AG10803 (cell line): ENCODE measurements around the gene PBRM1.

Experiments
- DNase-seq: peaks from one replicate; pipeline ENCODE4 v3.0.0; 2010; ENCODE audit warnings: low read depth
- H3K4me3 ChIP-seq: 2 replicates; pipeline ENCODE4 v1.5.1; 2011; ENCODE audit warnings: mild to moderate bottlenecking, low read length, control low read depth
- TF ChIP-seq, protein P1 (sequence below): conservative IDR thresholded peaks from 2 replicates; pipeline ENCODE4 v1.5.1; 2011; ENCODE audit warnings: mild to moderate bottlenecking, low read length, control low read depth, inconsistent platforms

Gene PBRM1

DNA sequence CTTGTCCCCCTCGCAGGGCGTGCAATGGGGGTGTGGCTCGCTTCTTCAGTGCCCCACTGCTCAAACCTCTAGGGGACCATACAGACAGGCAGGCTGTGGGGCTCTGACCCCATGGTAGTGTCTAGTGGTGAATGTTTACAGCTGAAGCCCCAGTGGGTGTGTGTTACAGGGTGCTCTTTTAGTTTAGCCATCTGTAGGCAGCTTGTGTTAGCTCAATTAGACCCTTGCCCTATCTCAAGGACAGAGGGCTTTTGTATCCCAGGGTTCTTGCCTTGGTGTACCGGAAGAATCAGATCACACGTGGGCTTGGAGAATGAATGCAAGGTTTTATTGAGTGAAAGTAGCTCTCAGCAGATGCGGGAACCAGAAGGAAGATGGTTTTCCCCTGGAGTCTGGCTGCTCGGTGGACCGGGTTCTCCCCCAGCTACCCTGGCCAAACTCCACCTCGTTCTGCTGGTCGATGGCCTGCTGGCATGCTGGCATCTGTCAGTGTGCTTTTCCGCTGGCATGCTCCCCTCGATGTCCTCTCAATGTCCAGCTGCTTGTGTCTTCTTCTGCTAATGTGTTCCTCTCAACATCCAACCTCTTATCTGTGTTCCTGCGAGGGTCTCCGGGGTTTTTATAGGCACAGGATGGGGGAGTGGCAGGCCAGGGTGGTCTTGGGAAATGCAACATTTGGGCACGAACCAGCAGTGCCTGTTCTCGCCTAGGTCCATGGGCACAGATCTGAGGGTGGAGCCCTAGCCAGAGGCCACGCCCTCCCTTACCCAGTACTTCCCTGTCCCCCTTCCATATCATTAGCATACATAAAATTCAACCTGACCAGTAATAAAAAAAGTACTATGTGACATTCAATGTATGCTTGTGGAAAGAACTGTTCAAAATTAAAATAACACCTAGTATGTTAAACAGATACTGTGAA, 26.8 kb upstream of the PBRM1 start:
- no peak overlapping the region for H3K4me3 ChIP-seq
- TF ChIP-seq, protein P1, sequence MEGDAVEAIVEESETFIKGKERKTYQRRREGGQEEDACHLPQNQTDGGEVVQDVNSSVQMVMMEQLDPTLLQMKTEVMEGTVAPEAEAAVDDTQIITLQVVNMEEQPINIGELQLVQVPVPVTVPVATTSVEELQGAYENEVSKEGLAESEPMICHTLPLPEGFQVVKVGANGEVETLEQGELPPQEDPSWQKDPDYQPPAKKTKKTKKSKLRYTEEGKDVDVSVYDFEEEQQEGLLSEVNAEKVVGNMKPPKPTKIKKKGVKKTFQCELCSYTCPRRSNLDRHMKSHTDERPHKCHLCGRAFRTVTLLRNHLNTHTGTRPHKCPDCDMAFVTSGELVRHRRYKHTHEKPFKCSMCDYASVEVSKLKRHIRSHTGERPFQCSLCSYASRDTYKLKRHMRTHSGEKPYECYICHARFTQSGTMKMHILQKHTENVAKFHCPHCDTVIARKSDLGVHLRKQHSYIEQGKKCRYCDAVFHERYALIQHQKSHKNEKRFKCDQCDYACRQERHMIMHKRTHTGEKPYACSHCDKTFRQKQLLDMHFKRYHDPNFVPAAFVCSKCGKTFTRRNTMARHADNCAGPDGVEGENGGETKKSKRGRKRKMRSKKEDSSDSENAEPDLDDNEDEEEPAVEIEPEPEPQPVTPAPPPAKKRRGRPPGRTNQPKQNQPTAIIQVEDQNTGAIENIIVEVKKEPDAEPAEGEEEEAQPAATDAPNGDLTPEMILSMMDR = no peak
- DNase-seq = no peak

DNA sequence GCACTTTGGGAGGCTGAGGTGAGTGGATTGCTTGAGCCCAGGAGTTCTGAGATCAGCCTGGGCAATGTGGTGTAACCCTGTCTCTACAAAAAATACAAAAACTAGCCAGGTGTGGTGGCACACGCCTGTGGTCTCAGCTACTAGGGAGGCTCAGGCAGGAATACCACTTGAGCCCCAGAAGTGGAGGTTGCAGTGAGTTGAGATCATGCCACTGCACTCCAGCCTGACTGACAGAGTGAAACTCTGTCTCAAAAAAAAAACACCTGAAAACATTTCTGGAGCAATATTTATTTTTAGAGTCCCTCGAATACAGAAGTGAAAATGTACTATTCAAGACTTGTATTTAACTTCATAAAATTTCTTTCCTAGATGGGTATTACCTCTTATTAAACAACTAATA, 24.8 kb upstream of the PBRM1 start:
- no peak for DNase-seq

DNA sequence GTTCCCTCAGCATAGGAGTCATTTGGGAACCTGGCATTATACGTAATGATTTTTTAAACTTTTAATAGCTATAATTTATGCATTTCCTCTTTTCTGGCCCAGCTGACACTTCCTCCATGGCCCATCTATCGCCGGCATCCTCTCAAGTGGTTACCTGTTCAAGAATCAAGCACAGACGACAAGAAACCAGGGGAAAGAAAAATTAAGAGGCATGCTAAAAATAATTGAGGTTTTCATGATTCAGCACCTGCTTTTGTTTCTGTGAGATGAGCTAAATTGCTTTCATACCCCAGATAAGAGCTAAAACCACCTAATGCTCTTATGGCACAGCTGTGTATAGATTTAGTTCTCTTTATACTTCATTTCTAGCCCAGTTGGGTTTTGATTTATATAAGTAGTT, 21.9 kb upstream of the PBRM1 start:
- no peak overlapping the region for H3K4me3 ChIP-seq
- DNase-seq = no peak
- TF ChIP-seq, protein P1 = no peak

More for the DNA sequence above, 24.8 kb upstream of the PBRM1 start:
- TF ChIP-seq, protein P1 = no peak
- no peak overlapping the region for H3K4me3 ChIP-seq

DNA sequence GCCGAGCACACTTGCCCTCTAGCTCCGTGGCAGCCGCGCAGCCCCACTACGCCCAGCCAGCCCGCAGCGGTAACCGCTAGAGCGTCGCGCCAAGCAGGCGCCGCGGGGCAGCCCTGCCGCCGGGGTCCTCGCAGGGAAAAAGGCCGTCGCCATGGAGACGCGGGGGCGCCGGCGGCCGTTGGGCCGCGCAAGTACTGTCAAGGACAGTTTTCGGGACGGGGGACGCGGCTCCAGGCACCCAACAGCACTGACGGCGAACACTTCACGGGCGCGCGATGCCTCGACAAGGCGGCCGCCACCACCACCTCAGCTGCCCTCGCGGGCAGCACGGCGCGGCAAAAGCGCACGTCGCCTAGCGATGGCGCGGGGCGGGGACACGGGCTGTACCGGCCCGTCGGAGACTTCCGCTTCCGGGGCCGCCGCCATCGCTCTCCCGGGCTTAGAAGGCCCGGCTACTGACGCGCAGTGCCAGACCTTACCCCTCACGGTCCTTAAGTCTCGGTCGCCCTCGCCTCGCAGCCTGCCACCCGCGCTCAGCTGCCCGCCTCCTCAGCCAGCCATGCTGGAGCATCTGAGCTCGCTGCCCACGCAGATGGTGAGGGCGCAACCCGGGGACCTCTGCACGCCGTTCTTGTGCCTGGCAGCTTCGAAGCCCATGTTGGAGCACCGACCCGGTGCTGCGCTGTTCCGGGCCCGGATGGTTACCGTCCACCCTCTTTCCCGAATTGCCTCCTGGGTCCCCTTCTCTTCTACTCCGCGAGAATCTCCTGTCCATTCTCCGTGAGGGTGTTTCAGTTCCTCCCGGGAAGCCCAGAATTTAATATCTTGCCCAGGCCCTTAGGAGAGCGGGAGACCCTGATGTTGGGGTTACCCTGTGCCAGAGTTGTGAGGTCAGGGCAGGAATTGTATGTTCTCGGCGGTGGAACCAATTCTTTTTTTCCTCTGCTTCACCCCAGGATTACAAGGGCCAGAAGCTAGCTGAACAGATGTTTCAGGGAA, 20.3 kb upstream of the PBRM1 start, which contains the start of the genes GLT8D1 and SPCS1:
Gene GLT8D1, minus strand, starts transcription at position 104 of the 999 bp plus-strand sequence. CDS start 5,331 bp downstream, outside the sequence.
Gene SPCS1, plus strand, starts transcription at position 419 of the 999 bp plus-strand sequence. Its CDS starts 141 bp downstream, at position 560.
- H3K4me3 ChIP-seq = peak within 1 kb of the TSS; percentile 98
- TF ChIP-seq, protein P1 = no peak
- peak; percentile 85 for DNase-seq

DNA sequence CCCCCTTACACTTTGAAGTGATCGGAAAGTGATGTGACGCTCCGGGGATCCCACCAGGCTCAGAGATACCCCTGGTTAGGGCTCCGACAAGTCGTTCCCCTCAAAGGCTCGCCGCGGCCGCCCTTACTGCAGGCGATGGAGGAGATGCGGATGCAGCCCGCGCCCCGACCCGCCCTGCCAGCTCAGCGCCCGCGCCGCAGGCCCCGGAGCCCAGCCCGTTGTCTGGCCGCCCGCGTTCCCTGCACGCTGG, 19.6 kb upstream of the PBRM1 start:
- TF ChIP-seq, protein P1 = no peak
- peak overlapping the region; percentile 98 for H3K4me3 ChIP-seq
- no peak for DNase-seq

DNA sequence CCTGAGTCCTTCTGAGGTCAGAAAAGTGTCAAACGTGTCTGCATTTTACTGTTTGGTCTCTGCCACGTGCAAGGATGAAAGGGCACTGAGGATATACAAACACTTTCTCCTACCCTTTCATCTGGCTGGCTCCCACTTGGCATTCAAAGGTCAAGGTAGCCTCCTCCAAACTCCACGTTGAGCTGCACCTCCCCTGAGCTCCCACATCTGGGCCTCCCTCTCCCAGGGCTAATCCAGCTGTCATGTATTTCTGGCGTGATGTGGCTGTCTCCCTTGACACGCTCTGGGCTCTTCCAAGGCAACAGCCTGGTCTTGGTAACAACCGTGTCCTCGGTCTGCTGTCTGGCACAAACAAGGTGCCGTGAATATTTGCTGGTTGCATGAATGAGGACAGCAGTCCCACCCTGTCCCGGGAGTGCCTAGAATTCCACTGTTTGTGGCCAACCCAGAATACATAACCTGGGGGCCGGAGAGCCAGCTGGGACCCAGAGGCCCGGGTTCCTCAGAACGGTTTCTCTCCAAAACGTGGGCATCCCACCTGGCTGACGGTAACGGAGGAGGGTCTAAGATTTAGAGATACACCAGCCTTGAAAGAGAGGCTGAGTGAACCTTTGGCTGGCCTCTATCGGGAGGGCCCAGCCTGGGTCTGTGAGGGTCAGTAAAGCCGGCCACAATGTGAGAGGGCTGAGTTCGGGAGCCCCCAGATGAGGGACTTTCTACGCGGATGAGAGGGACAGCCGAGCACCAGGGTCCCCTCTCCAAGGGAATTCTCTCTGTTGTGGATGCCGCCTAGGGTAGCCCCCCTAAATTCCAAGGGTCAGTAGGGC, 19.1 kb upstream of the PBRM1 start:
- peak; percentile 68 for DNase-seq
- TF ChIP-seq, protein P1 = no peak
- peak overlapping the region; percentile 98 for H3K4me3 ChIP-seq
